GM21786 (cell line): ENCODE measurements around the gene TM7SF3.
"Not testable (repeated sequence)": the region's sequence is repeated elsewhere in the genome, so short reads cannot be mapped to it uniquely, and the experiment has no call there.

Experiments used
- ATAC-seq: cut with Tn5 transposase; IDR thresholded peaks from one replicate; pipeline ENCODE4 v1.9.1; 2021; ENCODE audit not compliant: unreplicated experiment

The TM7SF3 gene

GRCh38 chr12:27014085-27014858 lies at the start of gene TM7SF3:
Gene TM7SF3 (minus strand): TSS chr12:27014384. CDS start chr12:27014168, 216 bp downstream.
- peak; percentile 82 for ATAC-seq

- no peak for ATAC-seq
Observed at GRCh38 chr12:27063250-27063851, 49.2 kb upstream of the TM7SF3 start.

DNA sequence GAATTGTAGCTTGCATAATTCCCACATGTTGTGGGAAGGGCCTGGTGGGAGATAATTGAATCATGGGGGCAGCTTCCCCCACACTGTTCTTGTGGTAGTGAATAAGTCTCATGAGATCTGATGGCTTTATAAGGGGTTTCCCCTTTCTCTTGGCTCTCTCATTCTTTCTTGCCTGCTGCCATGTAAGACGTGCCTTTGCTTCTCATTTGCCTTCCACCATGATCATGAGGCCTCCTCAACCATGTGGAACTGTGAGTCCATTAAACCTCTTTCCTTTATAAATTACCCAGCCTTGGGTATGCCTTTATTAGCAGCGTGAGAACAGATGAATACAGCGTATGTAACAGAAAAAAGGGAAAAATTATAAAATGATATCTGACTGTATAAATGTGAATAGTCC lies 47.1 kb upstream of the TM7SF3 start:
- ATAC-seq, result no peak

GRCh38 chr12:27060740-27061139 lies 46.6 kb upstream of the TM7SF3 start:
- no peak for ATAC-seq

DNA sequence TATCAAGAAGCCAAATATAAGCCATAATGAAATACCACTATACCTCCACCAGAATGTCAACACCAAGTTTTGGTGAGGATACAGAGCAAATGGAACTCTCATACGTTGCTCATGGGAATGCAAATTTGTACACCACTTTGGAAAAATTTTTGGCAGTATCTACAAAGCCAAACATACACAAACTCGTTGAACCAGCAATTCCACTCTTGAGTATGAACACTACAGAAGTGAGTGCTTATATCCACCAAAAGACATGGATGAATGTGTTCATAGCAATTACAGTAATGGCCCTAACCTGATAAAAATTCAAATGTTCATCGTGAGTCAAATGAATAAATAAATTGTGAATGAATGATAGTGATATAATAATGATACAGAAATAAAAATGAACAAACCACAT lies 43.4 kb upstream of the TM7SF3 start:
- no peak for ATAC-seq

GRCh38 chr12:27055966-27056365 lies 41.8 kb upstream of the TM7SF3 start:
- ATAC-seq, result no peak

DNA sequence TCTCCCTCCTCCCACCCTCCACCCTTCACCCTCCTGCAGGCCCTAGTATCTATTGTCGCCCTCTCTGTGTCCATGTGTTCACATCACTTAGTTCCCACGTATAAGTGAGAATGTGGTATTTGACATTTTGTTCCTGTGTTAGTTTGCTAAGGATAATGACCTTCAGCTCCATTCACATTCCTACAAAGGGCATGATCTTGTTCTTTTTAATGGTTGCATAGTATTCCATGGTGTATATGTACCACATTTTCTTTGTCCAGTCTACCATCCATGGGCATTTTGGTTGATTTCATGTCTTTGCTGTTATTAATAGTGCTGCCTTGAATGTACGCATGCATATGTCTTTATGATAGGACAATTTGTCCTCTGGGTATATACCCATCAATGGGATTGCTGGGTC lies 38.6 kb upstream of the TM7SF3 start:
- ATAC-seq, result no peak

- ATAC-seq, result no peak
Observed at GRCh38 chr12:27052176-27052575, 38.0 kb upstream of the TM7SF3 start.

- ATAC-seq, result no peak
Observed at GRCh38 chr12:27048822-27049752, 34.9 kb upstream of the TM7SF3 start.

GRCh38 chr12:27042018-27042417 lies 27.8 kb upstream of the TM7SF3 start:
- not testable (repeated sequence) for ATAC-seq

DNA sequence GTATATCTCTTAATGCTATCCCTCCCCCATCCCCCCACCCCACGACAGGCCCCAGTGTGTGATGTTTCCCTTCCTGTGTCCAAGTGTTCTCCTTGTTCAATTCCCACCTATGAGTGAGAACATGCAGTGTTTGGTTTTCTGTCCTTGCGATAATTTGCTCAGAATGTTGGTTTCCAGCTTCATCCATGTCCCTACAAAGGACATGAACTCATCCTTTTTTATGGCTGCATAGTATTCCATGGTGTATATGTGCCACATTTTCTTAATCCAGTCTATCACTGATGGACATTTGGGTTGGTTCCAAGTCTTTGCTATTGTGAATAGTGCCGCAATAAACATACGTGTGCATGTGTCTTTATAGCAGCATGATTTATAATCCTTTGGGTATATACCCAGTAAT lies 26.5 kb upstream of the TM7SF3 start:
- not testable (repeated sequence) for ATAC-seq

DNA sequence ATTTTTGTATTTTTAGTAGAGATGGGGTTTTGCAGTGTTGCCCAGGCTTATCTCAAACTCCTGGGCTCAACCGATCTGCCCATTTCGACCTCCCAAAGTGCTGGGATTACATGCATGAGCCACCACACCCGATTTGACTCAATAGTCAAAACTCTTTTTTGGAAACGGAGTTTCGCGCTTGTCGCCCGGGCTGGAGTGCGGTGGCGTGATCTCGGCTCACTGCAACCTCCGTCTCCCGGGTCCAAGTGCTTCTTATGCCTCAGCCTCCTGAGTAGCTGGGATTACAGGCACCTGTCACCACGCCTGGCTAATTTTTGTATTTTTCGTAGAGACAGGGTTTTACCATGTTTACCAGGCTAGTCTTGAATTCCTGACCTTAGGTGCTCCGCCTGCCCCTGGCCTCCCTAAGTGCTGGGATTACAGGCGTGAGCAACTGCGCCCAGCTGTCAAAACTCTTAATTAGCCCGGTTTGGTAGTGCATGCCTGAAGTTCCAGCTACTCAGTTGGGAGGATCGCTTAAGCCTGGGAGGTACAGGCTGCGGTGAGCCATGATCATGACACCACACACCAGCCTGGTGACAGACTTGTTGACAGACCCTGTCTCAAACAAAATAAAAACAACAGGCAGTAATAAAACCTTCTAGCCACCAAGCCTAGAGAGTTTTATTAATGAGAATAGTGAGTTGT lies 20.6 kb upstream of the TM7SF3 start:
- no peak for ATAC-seq

GRCh38 chr12:27032679-27033078 lies 18.5 kb upstream of the TM7SF3 start:
- no peak for ATAC-seq

DNA sequence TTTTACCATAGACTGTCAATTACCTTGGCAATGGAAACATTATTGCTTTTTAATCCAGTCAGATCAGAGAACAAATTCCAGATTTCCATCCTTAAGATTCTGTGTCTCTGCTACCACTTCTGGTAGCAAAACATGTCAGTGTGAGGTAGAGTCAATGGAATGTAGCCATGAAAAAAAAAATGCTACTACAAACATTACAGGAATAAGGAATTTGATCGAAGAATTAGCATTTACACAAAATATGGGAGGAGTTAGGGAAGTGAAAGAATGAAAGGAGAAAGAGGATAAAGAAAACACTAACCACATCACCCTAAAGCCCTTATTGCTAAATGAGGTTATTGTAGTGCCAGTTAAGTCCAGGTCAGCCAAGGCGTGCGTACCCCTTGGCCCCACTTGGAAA lies 17.3 kb upstream of the TM7SF3 start:
- ATAC-seq, result no peak

GRCh38 chr12:27026257-27026656 lies 12.1 kb upstream of the TM7SF3 start:
- no peak for ATAC-seq

- no peak for ATAC-seq
Observed at GRCh38 chr12:27025116-27025515, 10.9 kb upstream of the TM7SF3 start.

GRCh38 chr12:27024291-27024690 lies 10.1 kb upstream of the TM7SF3 start:
- no peak for ATAC-seq

- no peak for ATAC-seq
Observed at GRCh38 chr12:27020761-27021160, 6.6 kb upstream of the TM7SF3 start.

DNA sequence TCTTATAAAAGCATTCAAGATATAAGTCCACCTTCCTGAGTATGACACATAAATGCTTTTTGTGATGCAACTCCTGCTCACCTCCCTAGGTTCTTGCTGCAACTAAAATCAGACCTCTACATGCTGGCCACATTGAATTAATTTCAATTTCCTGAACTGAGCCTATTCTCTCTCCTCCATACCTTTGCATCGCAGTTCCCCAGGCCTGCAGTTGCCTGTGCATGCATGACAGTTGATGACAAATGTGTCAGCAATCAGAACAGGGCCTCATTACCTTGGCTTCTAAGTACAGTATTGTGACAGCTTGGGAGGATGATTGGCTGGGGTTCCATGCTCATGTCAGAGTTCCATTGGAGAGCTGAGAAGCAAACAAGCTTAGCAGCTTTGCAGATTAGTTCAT lies 3.9 kb upstream of the TM7SF3 start:
- ATAC-seq, result no peak

GRCh38 chr12:27017163-27017823 lies 3.1 kb upstream of the TM7SF3 start:
- not testable (repeated sequence) for ATAC-seq

GRCh38 chr12:27015730-27016076 lies 1.5 kb upstream of the TM7SF3 start:
- no peak for ATAC-seq
